WI38 (cell line): ENCODE results near the gene TMEM121B.

Source experiments
- H3K4me3 ChIP-seq: 2 replicates; pipeline ENCODE4 v1.5.1; 2011; ENCODE audit warnings: low read depth, mild to moderate bottlenecking, control low read depth, low read length
- CTCF ChIP-seq: IDR thresholded peaks from 2 replicates; pipeline ENCODE4 v1.5.1; 2012; ENCODE audit warnings: low read depth, mild to moderate bottlenecking, control low read depth, low read length

Gene TMEM121B

GRCh38 chr22:17101475-17102296 lies 19.5 kb downstream of the TMEM121B start:
- H3K4me3 ChIP-seq = no peak overlapping the region

GRCh38 chr22:17100621-17101020 lies 20.5 kb downstream of the TMEM121B start:
- no peak for TF ChIP-seq CTCF

More at GRCh38 chr22:17101475-17102296, 19.5 kb downstream of the TMEM121B start:
- no peak for TF ChIP-seq CTCF

GRCh38 chr22:17098379-17098819 lies 22.8 kb downstream of the TMEM121B start:
- H3K4me3 ChIP-seq = no peak overlapping the region
- TF ChIP-seq CTCF = no peak

More at GRCh38 chr22:17100621-17101020, 20.5 kb downstream of the TMEM121B start:
- H3K4me3 ChIP-seq = no peak overlapping the region

GRCh38 chr22:17097701-17098100 lies 23.5 kb downstream of the TMEM121B start:
- no peak overlapping the region for H3K4me3 ChIP-seq

GRCh38 chr22:17097062-17097461 lies 24.1 kb downstream of the TMEM121B start:
- no peak for TF ChIP-seq CTCF
- no peak overlapping the region for H3K4me3 ChIP-seq

More at GRCh38 chr22:17097701-17098100, 23.5 kb downstream of the TMEM121B start:
- no peak for TF ChIP-seq CTCF

GRCh38 chr22:17096071-17096470 lies 25.1 kb downstream of the TMEM121B start:
- TF ChIP-seq CTCF = no peak
- H3K4me3 ChIP-seq = no peak overlapping the region

GRCh38 chr22:17095538-17095937 lies 25.6 kb downstream of the TMEM121B start:
- no peak overlapping the region for H3K4me3 ChIP-seq
- TF ChIP-seq CTCF = peak; percentile 30; the same call in 1 of the 2 replicates
